OCI-LY7 (cell line): ENCODE measurements around the gene PDGFD. TPM values are rescaled to one million over a fixed set of nuclear protein-coding genes. Genes with fewer than 3 reads are reported as not detected.

Experiments used
- BruUV-seq: library from RNA; stranded (reverse); fragments of 400-500 nt; replicated peaks from 2 replicates; lab custom pipeline; 2021; lab: Mats Ljungman, UMichigan
- CTCF ChIA-PET: fragments of 300-600 bp; sonication (Branson Sonifier 250); formaldehyde crosslinking; loops from one replicate; lab custom pipeline; 2022; ENCODE audit warnings: antibody characterized with exemption; ENCODE audit not compliant: unreplicated experiment; lab: Charles Lee
- POLR2A ChIA-PET: fragments of 300-600 bp; sonication (Branson Sonifier 250); formaldehyde crosslinking; loops from one replicate; lab custom pipeline; 2022; ENCODE audit warnings: antibody characterized with exemption; lab: Charles Lee
- DNase-seq: peaks from one replicate; pipeline ENCODE4 v3.0.0-alpha.2; 2015; ENCODE audit warnings: low spot score
- H2AFZ ChIP-seq: fragments of 200-600 bp; sonication (generic), shearing (Covaris generic); 2 replicates; pipeline ENCODE4 v1.6.1; 2014; ENCODE audit warnings: mild to moderate bottlenecking, antibody characterized with exemption, low read length, moderate library complexity
- H3K27ac ChIP-seq: fragments of 200-600 bp; sonication (generic); 2 replicates; pipeline ENCODE4 v1.5.1; 2014; ENCODE audit warnings: mixed run types, low read depth, mild to moderate bottlenecking, moderate library complexity, low read length, inconsistent platforms; ENCODE audit not compliant: poor library complexity, severe bottlenecking
- H3K36me3 ChIP-seq: fragments of 200-600 bp; sonication (generic); 2 replicates; pipeline ENCODE4 v1.6.1; 2014; ENCODE audit warnings: mild to moderate bottlenecking, antibody characterized with exemption, low read length, moderate library complexity, mixed read lengths; ENCODE audit not compliant: insufficient read depth
- H3K4me1 ChIP-seq: fragments of 200-600 bp; sonication (generic); 2 replicates; pipeline ENCODE4 v1.5.1; 2014; ENCODE audit warnings: mild to moderate bottlenecking, low read length; ENCODE audit not compliant: insufficient read depth, poor library complexity, severe bottlenecking
- H3K4me2 ChIP-seq: fragments of 200-600 bp; sonication (generic); 2 replicates; pipeline ENCODE4 v1.6.1; 2014; ENCODE audit warnings: mild to moderate bottlenecking, low read length
- H3K4me3 ChIP-seq: fragments of 200-600 bp; sonication (generic); 2 replicates; pipeline ENCODE4 v1.5.1; 2014; ENCODE audit warnings: mild to moderate bottlenecking, low read depth, low read length; ENCODE audit not compliant: poor library complexity, severe bottlenecking
- H3K79me2 ChIP-seq: fragments of 200-600 bp; sonication (generic); 2 replicates; pipeline ENCODE4 v1.6.1; 2016; ENCODE audit warnings: low read depth, mild to moderate bottlenecking, low read length, moderate library complexity, mixed read lengths; ENCODE audit not compliant: insufficient read depth
- H3K9me2 ChIP-seq: fragments of 200-600 bp; sonication (generic); 2 replicates; pipeline ENCODE4 v1.6.1; 2016; ENCODE audit warnings: mild to moderate bottlenecking, low read length, mixed read lengths; ENCODE audit not compliant: insufficient read depth
- H3K9me3 ChIP-seq: fragments of 200-600 bp; sonication (generic); 2 replicates; pipeline ENCODE4 v1.6.1; 2014; ENCODE audit warnings: mild to moderate bottlenecking, mixed run types, low read length, mixed read lengths
- H4K20me1 ChIP-seq: fragments of 200-600 bp; sonication (generic); 2 replicates; pipeline ENCODE4 v1.6.1; 2014; ENCODE audit warnings: mild to moderate bottlenecking, antibody characterized with exemption, low read length, moderate library complexity, mixed read lengths; ENCODE audit not compliant: insufficient read depth
- CTCF ChIP-seq: fragments of 200-600 bp; sonication (generic); conservative IDR thresholded peaks from 2 replicates; pipeline ENCODE4 v1.5.1; 2014; ENCODE audit warnings: mild to moderate bottlenecking, antibody characterized with exemption, low read length, moderate library complexity, mixed read lengths
- EZH2phosphoT487 ChIP-seq: fragments of 200-600 bp; sonication (generic); IDR thresholded peaks from 2 replicates; pipeline ENCODE4 v1.6.1; 2018; ENCODE audit warnings: low read depth, borderline replicate concordance, mild to moderate bottlenecking, mixed run types, antibody characterized with exemption, low read length, moderate library complexity, mixed read lengths
- intact Hi-C: fragments of 100-400 bp; cut with micrococcal nuclease; formaldehyde crosslinking; loops from one replicate; pipeline ENCODE4 v1.10.0; 2022; ENCODE audit not compliant: unreplicated experiment
- total RNA-seq, 2 experiments: library from RNA; depleted of rRNA in 1 of 2; stranded (reverse); fragments of >200 nt in 1 of 2; shearing (Covaris generic) in 1 of 2; gene quantifications; 2 replicates each; pipeline ENCODE4 v1.2.3, GENCODE V29; 2014 to 2022

PDGFD gene
- total RNA-seq, 2 experiments from 2014 or later, result 1.0 to 6.0 TPM

DNA sequence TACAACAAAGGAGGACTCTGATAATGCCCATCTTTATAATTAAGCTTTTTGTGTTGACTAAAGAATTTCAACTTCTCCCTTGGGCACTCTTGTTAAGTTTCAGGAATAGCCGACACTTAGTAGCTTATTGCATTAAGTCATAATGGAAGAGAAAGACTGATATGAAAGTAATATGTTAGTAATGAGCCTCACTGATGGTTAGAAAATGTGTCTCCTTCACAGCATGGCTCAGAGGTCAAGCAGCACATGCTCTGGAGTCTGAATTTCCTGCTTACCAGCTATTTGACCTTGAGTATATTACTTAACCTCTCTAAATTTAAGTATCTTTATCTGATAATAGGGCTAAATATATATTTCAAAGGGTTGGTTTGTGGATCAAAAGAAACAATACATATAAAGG lies 39.0 kb downstream of the PDGFD start:
- no peak overlapping the region for H3K4me2 ChIP-seq
- no peak overlapping the region for H3K4me3 ChIP-seq
- no peaks in the 10 kb centered on the region for H3K79me2 ChIP-seq
- no TSS peak for BruUV-seq
- CTCF ChIA-PET, result no interaction called here
- no peaks in the 10 kb centered on the region for H4K20me1 ChIP-seq
- H3K36me3 ChIP-seq, result no peaks in the 10 kb centered on the region
- no peaks in the 10 kb centered on the region for H3K4me1 ChIP-seq
- H3K27ac ChIP-seq, result no peak overlapping the region
- TF ChIP-seq EZH2phosphoT487, result no peak
- no peak for TF ChIP-seq CTCF
- intact Hi-C loops, result no loop called here
- H2AFZ ChIP-seq, result no peak overlapping the region
- POLR2A ChIA-PET, result interaction anchor here (0.6 kb wide), 1 partner anchor 1512 kb away, joined by 3 read pairs; no protein-coding TSS in a partner anchor
- H3K9me2 ChIP-seq, result no peaks in the 10 kb centered on the region
- H3K9me3 ChIP-seq, result no peaks in the 10 kb centered on the region
- no peak for DNase-seq

- H3K4me3 ChIP-seq, result no peak overlapping the region
- H3K79me2 ChIP-seq, result no peaks in the 10 kb centered on the region
- H3K27ac ChIP-seq, result no peak overlapping the region
Measured at GRCh38 chr11:104122836-104123235, 41.1 kb downstream of the PDGFD start.

More at GRCh38 chr11:104122836-104123235, 41.1 kb downstream of the PDGFD start:
- intact Hi-C loops, result no loop called here
- no peak for DNase-seq
- Histone ChIP-seq H4K20me1 (no peaks in the 10 kb centered on the region), H3K9me2 (no peaks in the 10 kb centered on the region), H3K9me3 (no peaks in the 10 kb centered on the region), H2AFZ (no peak overlapping the region), H3K4me2 (no peak overlapping the region), H3K36me3 (no peaks in the 10 kb centered on the region), H3K4me1 (no peaks in the 10 kb centered on the region)
- CTCF ChIA-PET, result no interaction called here
- TF ChIP-seq EZH2phosphoT487 (no peak), CTCF (no peak)
- POLR2A ChIA-PET, result interaction anchor here (0.6 kb wide), 1 partner anchor 446 kb away, joined by 3 read pairs; no protein-coding TSS in a partner anchor
- no TSS peak for BruUV-seq
